Fibroblast of villous mesenchyme (primary cell): ENCODE results near the gene RSL1D1. TPM values are rescaled to one million over a fixed set of nuclear protein-coding genes. Genes with fewer than 3 reads are reported as not detected.
A peak's percentile ranks its signal among the peaks of the same experiment; 100 is the strongest.
"Not testable (repeated sequence)": the region's sequence is repeated elsewhere in the genome, so short reads cannot be mapped to it uniquely, and the experiment has no call there.

Experiments used
- DNase-seq: peaks from one replicate; pipeline ENCODE4 v3.0.0-alpha.2; 2010; ENCODE audit warnings: low read depth
- H3K4me3 ChIP-seq: 2 replicates; pipeline ENCODE4 v1.5.1; 2011; ENCODE audit warnings: low read depth, mild to moderate bottlenecking, low read length
- total RNA-seq: library from RNA; depleted of rRNA; stranded (reverse); fragments of >200 nt; gene quantifications from 2 replicates; pipeline ENCODE4 v1.2.3, GENCODE V29; 2012
- TF ChIP-seq, protein P1 (sequence below): IDR thresholded peaks from 2 replicates; pipeline ENCODE4 v1.5.1; 2012; ENCODE audit warnings: low read depth, mild to moderate bottlenecking, low read length; ENCODE audit not compliant: insufficient read depth

RSL1D1 gene
- total RNA-seq, 1 donor: 117 TPM

DNA sequence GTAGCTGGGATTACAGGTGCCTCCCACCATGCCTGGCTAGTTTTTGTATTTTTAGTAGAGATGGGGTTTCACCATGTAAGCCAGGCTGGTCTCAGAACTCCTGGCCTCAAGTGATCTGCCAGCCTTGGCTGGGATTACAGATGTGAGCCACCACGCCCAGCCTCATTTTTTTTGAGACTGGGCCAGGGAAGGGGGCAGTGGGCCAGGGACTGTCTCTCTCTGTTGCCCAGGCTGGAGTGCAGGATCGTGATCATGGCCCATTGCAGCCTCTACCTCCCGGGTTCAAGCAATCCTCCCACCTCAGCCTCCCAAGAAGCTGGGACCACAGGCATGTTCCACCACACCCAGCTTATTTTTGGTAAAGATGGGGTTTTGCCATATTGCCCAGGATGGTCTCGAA is 16.0 kb downstream of the RSL1D1 start:
- no peak for DNase-seq
- no peak overlapping the region for H3K4me3 ChIP-seq
- TF ChIP-seq, protein P1, sequence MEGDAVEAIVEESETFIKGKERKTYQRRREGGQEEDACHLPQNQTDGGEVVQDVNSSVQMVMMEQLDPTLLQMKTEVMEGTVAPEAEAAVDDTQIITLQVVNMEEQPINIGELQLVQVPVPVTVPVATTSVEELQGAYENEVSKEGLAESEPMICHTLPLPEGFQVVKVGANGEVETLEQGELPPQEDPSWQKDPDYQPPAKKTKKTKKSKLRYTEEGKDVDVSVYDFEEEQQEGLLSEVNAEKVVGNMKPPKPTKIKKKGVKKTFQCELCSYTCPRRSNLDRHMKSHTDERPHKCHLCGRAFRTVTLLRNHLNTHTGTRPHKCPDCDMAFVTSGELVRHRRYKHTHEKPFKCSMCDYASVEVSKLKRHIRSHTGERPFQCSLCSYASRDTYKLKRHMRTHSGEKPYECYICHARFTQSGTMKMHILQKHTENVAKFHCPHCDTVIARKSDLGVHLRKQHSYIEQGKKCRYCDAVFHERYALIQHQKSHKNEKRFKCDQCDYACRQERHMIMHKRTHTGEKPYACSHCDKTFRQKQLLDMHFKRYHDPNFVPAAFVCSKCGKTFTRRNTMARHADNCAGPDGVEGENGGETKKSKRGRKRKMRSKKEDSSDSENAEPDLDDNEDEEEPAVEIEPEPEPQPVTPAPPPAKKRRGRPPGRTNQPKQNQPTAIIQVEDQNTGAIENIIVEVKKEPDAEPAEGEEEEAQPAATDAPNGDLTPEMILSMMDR: no peak

DNA sequence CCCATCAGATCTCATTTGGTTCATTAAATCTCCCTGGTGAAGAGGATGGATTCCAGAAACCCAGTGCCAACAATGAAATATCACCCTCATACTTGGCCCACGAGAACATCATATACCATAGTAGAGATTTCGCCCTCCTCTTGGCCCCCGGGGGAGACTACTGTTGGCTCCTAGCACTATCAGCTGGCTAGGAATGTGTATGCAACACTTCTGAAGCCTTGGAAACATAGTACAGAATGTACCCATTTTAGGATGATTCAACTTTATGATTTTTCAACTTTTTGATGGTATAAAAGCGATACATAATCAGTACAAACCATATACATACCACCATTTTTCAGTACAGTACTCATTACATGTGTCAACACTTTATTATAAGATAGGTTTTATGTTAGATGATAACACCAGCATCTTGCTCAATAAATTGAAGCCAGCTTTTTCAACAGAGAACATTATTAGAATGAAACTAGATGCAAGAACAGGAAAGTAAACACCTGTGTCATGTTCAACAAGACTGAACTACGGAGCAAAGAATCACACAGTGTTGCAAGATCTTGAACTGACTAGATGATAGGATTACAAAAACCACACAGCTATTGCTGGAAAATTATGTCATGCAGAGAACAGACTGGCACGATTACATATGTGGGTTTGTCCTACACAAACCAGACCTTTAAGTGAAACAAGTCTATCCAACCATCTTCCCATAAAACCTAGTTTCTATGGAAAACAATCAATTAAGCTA is 17.2 kb downstream of the RSL1D1 start:
- H3K4me3 ChIP-seq: no peak overlapping the region
- TF ChIP-seq, protein P1: no peak
- DNase-seq: peak; percentile 95

DNA sequence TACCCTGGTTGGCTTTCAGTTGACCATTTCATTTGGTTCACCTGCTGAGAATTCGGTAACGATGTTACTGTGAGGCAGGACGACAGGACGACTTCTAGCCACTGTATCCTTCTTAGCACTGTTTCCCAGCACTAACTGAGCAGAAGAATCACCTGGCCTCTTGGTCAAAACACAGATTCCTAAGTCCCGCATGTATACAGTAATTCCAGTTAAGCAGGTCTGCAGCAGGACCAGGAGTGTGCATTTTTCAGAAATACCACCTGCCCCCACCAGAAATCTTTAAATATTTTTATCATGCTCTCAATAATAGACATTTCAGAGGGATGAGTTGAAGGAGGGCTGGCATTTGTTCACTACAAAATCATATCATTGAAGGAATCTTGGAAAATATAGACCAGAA is 22.6 kb downstream of the RSL1D1 start:
- TF ChIP-seq, protein P1: no peak
- DNase-seq: no peak

DNA sequence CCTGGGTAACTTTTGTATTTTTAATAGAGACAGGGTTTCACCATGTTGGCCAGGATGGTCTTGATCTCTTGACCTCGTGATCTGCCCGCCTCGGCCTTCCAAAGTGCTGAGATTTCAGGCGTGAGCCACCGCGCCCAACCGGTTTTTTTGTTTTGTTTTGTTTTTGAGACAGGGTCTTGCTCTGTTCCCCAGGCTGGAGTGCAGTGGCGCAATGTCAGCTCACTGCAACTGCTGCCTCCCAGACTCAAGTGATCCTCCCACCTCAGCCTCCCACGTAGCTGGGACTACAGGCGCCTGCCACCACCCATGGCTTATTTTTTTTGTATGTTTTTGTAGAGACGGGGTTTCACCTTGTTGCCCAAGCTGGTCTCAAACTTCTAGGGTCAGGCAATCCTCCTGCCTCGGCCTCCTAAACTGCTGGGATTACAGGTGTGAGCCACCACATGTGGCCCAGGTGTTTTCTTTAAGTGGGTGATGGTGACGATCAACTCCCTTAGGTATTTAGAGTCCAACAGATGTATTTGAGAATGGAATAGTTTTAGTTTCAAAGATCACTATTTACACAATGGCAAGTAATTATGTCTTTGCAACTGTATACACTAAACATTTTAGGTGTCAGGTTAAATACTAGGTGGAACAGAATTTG is 25.7 kb downstream of the RSL1D1 start:
- not testable (repeated sequence) for H3K4me3 ChIP-seq, DNase-seq

More for the DNA sequence above, 22.6 kb downstream of the RSL1D1 start:
- no peak overlapping the region for H3K4me3 ChIP-seq

DNA sequence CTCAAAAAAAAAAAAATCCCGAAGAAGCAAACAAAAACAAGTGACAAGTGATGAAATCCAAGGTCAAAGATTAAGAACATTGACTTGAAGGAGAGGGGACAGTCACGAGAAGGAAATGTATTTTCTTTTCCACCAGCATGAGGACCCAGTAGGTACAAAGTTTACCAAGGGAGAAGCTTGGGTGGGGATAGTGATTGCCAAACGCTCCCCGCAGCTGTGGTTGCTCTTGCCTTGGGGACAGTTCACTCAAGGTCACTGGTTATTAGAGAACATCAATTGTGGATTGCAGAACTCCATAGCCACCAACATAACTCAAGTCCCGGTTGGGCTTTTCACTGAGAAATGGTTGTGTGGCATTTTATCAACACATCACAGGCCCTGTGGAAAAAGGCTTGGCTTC is 27.0 kb downstream of the RSL1D1 start:
- TF ChIP-seq, protein P1: no peak
- DNase-seq: peak; percentile 48
- no peak overlapping the region for H3K4me3 ChIP-seq

DNA sequence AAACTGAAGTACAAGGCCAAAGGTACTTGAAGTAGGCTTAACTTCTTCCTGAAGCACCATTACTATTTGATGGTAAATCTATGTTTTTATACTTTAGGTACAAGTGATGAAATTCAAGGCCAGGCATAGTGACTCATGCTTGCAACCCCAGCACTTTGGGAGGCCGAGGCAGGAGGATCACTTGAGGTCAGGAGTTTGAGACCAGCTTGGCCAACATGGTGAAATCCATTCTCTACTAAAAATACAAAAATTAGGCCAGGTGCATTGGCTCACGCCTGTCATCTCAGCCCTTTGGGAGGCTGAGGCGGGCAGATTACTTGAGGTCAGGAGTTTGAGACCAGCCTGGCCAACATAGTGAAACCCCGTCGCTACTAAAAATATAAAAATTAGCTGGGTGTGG is 27.7 kb downstream of the RSL1D1 start:
- H3K4me3 ChIP-seq, DNase-seq: not testable (repeated sequence)

DNA sequence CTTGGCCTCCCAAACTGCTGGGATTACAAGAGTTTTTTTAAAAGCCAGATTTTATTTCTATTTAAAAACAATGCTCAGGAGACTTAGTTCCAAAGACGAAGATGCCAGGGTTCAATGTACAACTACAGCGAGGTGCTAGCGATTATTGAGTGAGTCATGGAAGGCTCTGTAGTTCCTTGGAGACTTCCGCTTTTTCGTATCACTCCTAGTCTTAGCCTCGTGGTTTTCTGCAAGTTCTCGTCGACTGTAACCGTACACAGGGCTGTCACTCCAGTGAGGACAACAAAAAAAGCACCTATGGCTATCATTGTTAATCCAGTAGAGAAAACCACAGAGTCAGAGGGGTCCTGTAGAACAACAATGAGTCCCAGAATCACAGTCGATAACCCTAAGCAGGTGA is 31.5 kb downstream of the RSL1D1 start:
- no peak overlapping the region for H3K4me3 ChIP-seq
- no peak for DNase-seq
- TF ChIP-seq, protein P1: no peak

DNA sequence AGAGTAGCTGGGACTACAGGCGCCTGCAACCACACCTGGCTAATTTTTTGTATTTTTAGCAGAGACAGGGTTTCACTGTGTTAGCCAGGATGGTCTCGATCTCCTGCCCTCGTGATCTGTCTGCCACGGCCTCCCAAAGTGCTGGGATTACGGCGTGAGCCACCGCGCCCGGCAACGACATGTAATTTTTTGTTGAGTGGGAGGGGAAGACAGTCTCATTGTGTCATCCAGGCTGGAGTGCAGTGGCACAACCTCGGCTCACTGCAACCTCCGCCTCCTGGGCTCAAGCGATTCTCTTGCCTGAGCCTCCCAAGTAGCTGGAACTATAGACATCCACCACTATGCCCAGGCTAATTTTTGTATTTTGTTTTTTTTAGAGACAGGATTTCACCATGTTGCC is 32.4 kb downstream of the RSL1D1 start:
- DNase-seq, H3K4me3 ChIP-seq: not testable (repeated sequence)
